ENCODE results near the gene CCDC83.
"Not testable (repeated sequence)": the region's sequence is repeated elsewhere in the genome, so short reads cannot be mapped to it uniquely, and the experiment has no call there.

Gene CCDC83

DNA sequence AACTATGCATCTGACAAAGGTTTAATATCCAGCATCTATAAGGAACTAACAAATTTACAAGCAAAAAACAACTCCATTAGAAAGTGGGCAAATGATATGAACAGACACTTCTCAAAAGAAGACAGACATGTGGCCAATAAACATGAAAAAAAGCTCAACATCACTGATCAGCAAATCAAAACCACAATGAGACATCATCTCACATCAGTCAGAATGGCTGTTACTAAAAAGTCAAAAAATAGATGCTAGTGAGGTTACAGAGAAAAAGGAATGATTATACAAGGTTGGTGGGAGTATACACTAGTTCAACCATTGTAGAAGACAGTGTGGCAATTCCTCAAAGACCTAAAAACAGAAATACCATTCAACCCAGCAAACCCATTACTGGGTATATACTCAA lies 14.3 kb upstream of the CCDC83 start:
- DNase-seq = not testable (repeated sequence)

DNA sequence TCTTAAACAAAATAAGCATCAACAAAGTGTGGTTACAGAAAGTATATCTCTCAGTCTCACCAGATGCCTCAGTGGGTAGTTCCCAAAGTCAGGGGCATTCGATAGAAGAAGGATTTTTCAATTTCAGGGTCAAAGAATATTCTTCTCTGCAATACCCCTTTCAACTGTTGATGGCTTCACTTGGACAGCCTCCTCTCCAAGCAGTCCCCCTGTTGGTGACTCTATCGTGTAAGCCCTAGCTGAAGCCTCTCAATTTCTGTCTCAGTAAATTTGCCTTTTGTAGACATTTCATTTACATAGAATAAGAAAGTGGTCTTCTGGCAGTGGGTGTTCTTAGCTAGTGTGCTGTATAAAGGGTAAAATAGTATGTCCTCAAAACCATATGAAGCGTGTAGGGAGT lies 11.3 kb upstream of the CCDC83 start:
- DNase-seq = no peak

DNA sequence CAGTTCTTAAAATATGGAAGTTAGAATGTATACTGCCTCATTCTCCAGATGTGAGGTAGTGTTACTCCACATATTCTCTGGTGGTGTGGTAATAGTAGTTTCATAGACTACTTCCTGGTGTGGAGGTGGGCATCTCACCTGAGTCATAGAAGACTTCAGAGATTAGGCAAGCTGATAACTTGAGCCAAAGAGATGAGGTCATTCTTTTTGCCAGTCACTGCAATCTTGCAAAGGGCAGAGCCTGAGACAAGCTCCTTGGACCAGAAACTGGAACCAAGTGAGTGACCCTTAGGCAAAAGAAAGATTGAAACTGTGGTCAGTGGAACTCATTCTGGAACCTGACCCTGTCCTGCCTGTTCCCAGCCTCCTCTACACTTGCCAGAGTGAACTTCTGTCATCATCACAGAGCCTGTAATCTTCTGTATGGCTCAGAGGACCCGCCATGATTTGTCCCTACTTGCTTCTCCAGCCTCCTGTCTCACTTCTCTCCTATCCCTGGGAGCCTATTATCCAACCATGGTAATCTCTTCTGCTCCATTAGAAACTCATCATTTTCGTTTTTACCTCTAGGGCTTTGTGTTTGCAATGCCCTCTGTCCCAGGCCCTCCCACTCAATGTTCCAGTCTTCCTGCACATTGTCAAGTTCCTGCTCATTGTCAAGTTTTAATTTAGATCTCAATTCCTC lies 10.6 kb upstream of the CCDC83 start:
- DNase-seq = no peak

DNA sequence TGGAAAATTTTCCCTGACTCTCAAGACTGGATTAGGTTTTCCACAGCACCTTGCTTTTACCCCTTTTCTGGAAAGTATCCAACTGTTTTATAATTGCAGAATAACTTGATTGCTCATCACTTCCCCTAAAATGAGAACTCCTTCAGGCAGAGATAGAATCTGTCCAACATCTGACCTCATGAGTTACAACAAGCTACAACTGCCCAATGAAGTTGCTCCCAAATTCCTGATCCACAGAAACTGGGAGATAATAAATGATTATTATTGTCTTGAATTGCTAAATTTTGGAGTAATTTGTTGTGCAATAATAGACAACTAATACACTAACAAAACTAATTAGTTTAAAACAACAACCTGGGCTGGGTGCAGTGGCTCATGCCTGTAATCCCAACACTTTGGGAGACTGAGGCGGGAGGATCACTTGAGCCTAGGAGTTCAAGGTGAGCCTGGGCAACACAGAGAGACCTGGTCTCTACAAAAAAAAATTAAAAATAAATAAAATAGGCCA lies 10.0 kb upstream of the CCDC83 start:
- no peak for DNase-seq

DNA sequence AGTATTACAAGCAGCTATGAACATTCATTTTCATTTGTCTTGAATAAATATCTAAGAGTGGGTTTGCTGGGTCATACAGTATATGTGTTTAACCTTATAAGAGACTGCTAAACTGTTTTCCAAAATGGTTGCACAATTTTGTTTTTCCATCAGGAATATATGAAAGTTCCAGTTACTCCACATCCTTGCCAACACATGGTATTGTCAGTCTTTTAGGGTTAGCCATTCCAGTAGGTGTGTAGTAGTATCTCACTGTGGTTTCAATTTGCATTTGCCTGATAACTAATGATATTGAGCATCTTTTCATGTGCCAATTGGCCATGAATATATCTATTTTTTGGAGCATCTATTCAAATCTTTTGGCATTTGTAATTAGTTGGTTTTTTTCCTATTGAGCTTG lies 7.7 kb upstream of the CCDC83 start:
- DNase-seq = no peak

DNA sequence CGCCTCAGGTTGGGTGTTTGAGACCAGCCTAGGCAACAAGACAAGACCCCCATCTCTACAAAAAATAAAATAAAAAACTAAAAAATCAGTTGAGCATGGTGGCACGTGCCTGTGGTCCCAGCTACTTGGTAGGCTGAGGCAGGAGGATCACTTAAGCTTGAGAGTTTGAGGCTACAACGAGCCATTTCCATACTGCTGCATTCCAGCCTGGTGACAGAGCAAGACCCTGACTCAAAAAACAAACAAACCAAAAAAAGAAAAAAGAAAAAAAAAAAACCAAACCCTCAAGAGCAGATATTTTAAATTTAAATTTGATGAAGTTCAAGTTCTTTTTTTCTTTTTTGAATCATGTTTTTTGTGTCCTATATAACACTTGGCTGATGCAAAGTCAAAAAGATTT lies 7.2 kb upstream of the CCDC83 start:
- no peak for DNase-seq

DNA sequence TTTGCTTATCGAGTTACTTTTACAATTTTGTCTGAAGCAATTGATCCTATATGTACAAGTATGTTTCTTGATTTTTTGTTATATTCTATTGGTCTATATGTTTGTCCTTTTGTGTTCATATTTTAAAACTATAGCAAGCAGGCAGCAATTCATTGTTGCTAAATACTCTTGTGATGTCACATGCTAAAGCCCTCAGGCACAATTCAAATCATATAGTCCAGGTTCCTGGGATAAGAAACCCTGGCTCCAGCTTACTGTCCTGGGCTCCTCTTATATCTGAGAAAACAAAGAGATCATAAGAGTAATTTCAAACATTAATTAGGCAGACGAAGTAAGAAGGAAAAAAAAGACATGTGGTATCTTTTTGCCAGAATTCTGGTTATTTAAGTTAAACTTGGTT lies 6.6 kb upstream of the CCDC83 start:
- DNase-seq = no peak

DNA sequence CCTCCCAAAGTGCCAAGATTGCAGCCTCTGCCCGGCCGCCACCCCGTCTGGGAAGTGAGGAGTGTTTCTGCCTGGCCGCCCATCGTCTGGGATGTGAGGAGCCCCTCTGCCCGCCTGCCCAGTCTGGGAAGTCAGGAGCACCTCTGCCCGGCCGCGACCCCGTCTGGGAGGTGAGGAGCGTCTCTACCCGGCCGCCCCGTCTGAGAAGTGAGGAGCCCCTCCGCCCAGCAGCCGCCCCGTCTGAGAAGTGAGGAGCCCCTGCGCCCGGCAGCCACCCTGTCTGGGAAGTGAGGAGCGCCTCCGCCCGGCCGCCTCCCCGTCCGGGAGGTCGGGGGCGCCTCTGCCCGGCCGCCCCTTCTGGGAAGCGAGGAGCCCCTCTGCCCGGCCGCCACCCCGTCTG lies 2.4 kb upstream of the CCDC83 start:
- DNase-seq = not testable (repeated sequence)

DNA sequence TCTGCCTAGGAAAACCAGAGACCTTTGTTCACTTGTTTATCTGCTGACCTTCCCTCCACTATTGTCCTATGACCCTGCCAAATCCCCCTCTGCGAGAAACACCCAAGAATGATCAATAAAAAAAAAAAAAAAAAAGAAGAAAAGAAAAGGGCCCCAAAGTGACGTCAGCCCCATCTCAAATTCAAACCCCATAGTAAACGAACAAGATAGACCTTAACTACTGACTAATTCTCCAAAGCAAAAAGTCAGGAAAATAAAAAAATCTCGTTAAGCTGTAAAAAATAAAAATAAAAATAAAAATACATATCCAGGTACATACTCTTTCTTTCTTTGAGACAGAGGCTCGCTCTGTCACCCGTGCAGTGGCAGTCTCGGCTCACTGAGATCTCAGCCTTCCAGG lies 1.6 kb upstream of the CCDC83 start:
- not testable (repeated sequence) for DNase-seq

DNA sequence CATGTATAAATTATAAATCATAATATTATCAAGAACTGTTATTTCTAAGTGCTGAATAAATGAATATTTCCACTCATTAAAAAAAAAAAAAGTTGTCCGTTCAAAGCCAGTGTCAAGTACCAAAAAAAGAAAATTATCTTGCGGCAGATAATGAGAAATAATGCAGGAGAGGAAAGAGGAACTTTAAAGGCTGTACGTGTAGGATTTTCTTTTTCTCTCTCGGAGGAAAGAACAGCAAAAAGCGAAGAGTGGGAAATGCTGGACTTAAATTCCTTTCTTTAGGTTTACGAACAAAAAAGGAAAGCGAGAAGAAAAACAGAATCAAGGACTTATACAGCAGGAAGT lies 999 bp upstream of the CCDC83 start:
- DNase-seq = no peak

DNA sequence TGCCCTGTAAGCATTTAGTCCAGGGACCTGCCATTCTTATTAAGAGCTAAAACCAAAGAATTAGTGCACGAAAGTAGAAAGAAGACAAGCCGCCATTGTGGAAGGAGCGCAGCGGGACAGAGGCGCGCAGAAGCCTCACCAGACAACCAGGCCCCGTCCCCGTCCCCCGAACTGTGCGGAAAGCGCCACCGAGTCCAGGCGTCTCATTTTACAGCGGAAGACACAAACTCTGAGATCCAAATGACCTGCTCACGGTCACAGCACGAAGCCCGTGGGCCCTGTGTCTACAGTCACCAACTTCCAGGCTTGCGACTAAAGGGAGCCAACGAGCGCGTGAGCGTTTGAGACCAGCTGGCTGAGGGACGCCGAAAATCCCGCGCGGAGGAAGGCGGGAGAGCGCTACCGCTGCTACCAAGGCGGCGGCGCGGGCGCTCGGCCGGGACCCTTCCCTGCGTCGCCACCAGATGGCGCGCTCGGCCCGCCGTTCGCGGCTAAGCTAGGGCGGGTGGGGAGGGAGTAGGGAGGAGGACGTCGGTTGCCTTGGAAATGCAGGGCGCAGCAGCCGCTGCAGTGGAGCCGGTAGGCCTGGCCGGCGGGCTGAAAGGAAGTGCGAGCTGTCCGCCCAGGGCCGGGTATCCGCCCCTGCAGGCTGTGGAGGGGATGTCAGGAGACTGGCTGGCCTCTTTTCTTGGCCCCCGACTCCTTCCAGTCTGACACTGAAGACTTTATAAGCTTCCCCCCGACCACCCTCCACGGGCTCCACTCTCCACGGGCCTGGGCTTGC lies 434 bp upstream of the CCDC83 start:
- DNase-seq = no peak

DNA sequence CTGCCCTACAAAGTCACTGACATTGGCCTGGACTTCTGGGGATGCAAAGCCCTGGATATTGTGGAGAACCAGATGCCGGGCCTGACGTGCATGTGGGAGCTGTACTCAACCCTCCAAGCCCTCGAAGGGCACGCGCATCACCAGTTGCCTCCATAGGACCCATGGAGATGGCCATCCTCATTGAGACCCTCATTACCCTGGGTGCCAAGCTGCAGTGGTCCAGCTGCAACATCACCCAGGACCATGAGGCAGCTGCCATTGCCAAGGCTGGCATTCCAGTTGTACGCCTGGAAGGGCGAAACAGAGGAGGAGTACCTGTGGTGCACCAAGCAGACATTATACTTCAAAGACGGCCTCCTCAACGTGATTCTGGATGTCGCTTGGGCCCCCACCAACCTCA lies 1.9 kb downstream of the CCDC83 start:
- DNase-seq = no peak

DNA sequence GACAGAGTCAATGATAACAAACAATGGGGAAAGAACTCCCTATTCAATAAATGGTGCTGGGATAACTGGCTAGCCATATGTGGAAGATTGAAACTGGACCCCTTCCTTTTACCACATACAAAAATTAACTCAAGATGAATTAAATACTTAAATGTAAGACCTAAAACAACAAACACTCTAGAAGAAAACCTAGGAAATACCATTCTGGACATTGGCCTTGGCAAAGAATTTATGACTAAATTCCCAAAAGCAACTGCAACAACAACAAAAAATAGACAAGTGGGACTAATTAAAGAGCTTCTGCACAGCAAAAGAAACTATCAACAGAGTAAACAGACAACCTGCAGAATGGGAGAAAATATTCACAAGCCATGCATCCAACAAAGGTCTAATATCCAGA lies 4.4 kb downstream of the CCDC83 start:
- not testable (repeated sequence) for DNase-seq

DNA sequence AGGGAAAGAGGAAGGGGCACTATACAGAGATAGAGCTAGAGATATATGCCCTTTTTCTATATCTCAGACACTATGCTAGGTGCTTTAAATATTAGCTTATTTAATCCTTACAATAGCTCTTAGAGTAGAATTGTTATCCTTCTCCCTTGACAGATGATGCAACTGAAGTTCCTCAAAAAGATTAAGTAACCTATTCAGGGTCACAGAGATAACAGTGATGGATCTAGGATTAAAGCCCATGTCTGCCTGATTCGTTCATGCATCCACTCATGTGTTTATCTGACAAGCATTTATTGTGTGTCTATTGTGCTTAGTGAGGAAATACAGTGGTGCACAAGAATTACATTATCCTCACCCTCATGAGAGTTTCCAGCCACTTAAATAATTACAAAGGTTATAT lies 8.7 kb downstream of the CCDC83 start:
- DNase-seq = no peak

DNA sequence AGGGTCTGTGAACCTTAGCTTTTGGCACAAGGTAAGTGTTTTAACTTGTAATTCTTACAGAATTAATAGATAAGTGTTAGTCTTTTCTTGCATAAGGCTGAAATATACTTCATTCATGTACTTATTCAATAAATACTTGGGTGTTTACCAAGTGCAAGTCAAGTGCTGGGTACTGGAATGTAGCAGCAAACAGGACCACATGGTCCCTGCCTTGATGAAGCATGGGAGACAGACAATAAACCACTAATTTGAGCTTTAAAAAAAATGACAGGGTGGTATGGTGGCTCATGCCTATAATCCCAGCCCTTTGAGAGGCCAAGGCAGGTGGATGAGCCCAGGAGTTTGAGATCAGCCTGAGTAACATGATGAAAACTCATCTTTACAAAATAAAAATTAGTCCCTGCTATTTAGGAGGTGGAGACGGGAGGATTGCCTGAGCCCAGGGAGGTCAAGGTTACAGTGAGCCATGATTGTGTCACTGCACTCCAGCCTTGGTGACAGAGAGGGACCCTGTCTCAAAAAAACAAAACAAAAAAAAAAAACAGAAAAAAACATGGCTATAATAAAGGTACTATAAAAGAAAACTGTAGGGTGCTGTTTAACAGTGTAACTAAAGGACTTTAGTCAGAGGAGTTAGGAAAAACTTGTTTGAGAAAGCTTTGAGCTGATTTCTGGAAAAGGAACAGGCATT lies 11.1 kb downstream of the CCDC83 start:
- no peak for DNase-seq

DNA sequence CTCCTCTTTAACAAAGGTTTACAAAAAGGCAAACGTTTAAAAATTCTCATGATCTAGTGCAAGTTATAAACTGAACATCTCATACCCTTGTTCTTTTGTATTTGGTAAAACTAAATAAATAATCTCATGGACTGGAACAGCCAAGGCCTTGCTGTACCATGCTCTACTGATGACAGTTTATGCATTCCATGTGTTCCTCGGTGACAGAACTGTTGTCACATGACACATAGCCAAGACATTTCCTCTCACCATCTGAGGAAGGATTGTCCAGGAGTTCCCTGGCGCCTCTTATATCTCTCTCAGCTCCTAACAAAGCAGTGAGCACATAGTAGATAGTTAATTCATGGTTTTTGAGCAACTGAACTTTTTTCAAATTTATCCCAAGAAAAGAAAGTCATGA lies 12.6 kb downstream of the CCDC83 start:
- DNase-seq = no peak

DNA sequence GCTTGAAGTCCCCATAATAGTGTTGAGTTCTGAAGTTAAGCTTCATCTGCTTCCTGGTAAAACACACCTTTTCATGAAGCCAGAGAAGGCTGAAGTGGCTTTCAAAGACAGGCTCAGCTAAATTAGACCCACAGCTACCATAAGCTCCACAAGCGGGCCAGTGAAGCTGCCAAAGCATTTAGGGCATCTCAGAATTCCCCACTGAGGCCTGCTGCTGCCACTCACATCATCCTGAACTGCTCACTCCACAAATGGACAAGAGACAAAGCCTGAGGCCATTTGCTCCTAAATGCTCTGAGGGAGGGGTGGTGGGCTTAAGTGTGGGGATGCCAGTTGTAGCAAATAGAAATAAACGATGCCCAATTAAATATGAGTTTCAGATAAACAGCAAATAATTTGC lies 14.6 kb downstream of the CCDC83 start:
- DNase-seq = no peak

DNA sequence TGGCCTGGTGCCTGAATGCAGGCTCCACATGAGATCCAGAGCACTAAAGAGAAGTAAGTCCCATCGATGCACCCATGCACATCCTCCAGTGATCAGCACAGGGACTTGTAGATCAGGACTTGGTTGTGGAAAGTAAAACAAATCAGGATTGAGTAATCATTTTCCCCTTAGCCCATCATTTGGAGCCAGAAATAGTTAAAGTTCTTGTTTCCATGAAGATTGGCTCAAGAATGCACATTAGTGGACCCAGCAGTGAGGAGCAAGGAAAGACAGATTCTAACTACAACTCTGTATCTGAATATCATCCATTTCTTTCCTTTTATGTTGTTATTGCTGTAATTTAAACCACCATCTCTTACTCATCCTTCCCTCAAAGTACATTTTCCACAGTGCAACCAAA lies 19.1 kb downstream of the CCDC83 start:
- DNase-seq = no peak

DNA sequence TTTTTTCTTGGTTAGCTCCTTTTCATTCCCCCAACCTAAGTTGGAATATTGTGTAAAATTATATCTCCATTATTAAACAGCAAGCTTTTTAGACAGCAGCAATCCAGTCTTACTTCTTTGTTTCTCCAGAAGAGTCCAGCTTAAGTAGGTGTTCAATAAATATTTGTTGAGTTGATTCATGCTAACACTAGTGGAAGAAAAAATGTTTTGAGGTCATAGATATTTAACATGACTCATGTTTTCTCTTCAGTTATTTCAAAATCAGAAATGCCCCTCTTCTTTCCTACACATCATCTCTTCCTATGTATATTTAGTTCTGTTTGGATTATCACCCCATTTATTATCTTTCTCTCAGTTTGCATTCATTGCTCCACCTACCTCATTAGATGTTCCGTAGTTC lies 20.3 kb downstream of the CCDC83 start:
- DNase-seq = no peak

DNA sequence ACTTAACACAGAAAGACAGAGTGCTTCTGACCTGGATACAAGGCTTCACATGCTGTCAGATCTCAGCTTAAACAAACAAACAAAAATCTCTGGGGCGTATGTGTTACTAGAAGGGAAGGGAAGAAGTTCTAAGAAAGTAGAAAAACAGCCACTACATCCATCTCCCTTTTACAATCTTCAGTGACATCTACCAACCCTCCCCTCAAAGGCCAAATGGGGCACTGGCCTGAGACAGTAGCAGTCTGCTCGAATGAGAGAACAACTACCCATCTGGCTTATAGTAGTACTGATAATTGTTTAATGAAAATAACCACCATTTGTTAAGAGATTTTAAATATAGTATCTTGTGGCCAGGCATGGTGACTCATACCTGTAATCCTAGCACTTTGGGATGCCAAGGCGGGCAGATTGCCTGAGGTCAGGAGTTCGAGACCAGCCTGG lies 29.4 kb downstream of the CCDC83 start:
- no peak for DNase-seq

DNA sequence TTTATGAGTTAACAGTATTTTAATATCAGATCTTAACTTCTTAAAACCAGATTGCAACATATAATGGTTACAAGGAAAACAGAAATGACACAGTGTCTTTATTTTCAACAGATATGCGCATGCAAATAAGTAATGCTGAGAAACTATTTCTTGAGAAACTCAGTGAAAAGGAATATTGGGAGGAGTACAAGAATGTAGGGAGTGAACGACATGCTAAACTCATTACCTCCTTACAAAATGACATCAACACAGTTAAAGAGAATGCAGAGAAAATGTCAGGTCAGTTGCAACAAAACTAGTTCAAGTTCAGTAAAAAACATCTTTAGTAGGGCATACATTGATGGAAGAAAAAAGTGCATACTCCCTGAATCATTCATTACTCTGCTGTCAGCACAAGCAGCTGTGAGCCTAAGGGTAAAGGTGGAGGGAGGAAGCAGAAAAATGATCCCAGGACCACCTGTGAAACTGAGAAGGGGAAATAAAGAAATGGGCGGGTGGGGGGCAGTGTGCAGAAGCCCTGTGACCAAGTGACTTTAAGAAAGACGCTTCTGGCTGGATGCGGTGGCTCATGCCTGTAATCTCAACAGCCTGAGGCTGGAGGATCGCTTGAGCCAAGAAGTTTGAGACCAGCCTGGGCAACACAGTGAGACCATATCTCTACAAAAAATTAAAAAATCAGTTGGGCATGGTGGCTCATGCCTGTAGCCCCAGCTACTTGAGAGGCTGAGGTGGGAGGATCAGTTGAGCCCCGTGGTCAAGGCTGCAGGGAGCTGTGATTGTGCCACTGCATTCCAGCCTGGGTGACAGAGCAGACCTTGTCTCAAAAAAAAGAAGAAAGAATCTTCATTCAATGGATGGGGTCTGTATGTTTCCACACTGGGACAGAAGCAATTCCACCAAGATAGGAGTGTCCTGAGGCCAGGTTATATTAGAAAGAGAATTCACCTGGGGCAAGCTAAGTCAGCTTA lies 31.2 kb downstream of the CCDC83 start:
- no peak for DNase-seq

DNA sequence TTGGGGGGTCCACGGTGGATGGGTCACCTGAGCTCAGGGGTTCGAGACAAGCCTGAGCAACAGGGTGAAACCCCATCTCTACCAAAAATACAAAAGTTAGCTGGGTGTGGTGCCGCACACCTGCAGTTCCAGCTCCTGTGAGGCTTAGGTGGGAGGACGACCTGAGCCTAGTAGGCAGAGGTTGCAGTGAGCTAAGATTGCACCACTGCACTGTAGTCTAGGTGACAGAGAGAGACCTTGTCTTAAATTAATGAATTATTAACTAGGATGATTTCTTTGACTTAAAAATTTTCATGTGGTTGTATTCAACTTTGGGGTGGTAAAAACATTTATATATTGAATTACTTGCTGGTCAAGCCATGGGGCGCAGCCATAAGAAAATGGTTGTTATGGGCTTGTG lies 33.9 kb downstream of the CCDC83 start:
- no peak for DNase-seq

Measured in cortex of kidney (tissue), 1 donor.